Activated CD8-positive, alpha-beta memory T cell treated with anti-CD3 and anti-CD28 coated beads for 1 hour (primary cell): ENCODE results near the gene RBMY1D.
"Not testable (repeated sequence)": the region's sequence is repeated elsewhere in the genome, so short reads cannot be mapped to it uniquely, and the experiment has no call there.

ENCODE experiments used
- DNase-seq, 2 donors: peaks; one replicate each; pipeline ENCODE4 v3.0.0-alpha.2; 2020; ENCODE audit warnings: low read depth in 1 of 2; ENCODE audit errors: extremely low read depth in 1 of 2

The RBMY1D gene

GRCh38 chrY:21894426-21894825, at the start of gene RBMY1D:
Gene RBMY1D (minus strand): TSS chrY:21894526. CDS start chrY:21892513, 2,013 bp downstream.
- DNase-seq = not testable (repeated sequence)

GRCh38 chrY:21917932-21918331, 23.6 kb upstream of the RBMY1D start, which contains the start of gene RBMY1E:
Gene RBMY1E (minus strand): TSS chrY:21918032. CDS start chrY:21916054, 1,978 bp downstream.
- not testable (repeated sequence) for DNase-seq

- DNase-seq = not testable (repeated sequence)
Observed at GRCh38 chrY:21869407-21870076, 24.8 kb downstream of the RBMY1D start.

- no peak for DNase-seq
Observed at GRCh38 chrY:21845481-21845880, 48.8 kb downstream of the RBMY1D start.

GRCh38 chrY:21842090-21842489, 52.2 kb downstream of the RBMY1D start:
- no peak for DNase-seq

GRCh38 chrY:21839489-21839888, 54.8 kb downstream of the RBMY1D start:
- DNase-seq = no peak

GRCh38 chrY:21836343-21836742, 58.0 kb downstream of the RBMY1D start:
- DNase-seq = no peak

GRCh38 chrY:21835052-21835451, 59.3 kb downstream of the RBMY1D start:
- DNase-seq = no peak
